HL-60 (cell line): ENCODE results near the gene TGFBI.

Experiments
- CTCF ChIP-seq: IDR thresholded peaks from one replicate; pipeline ENCODE4 v1.5.1; 2011; ENCODE audit warnings: low read length, control low read depth, inconsistent platforms; ENCODE audit not compliant: insufficient read depth
- GABPA ChIP-seq: IDR thresholded peaks from 2 replicates; pipeline ENCODE4 v1.6.1; 2012; ENCODE audit warnings: low read depth
- POLR2AphosphoS5 ChIP-seq: IDR thresholded peaks from 2 replicates; pipeline ENCODE4 v1.6.1; 2012; ENCODE audit warnings: low read depth
- REST ChIP-seq: IDR thresholded peaks from 2 replicates; pipeline ENCODE4 v1.6.1; 2012; ENCODE audit warnings: low read depth; ENCODE audit not compliant: insufficient replicate concordance
- SPI1 ChIP-seq: IDR thresholded peaks from 2 replicates; pipeline ENCODE4 v1.6.1; 2012; ENCODE audit warnings: low read depth, mild to moderate bottlenecking, borderline replicate concordance

- TF ChIP-seq POLR2AphosphoS5 (no peak), CTCF (no peak), GABPA (no peak), SPI1 (no peak), REST (no peak)
These were observed 30.2 kb downstream of the TGFBI start for GRCh38 chr5:136058972-136059354.
